Measurements from ENCODE around the gene CD1B. TPM values are rescaled to one million over a fixed set of nuclear protein-coding genes. Genes with fewer than 3 reads are reported as not detected.

CD1B gene
- total RNA-seq, 1 donor from 2014 or later = not detected

DNA sequence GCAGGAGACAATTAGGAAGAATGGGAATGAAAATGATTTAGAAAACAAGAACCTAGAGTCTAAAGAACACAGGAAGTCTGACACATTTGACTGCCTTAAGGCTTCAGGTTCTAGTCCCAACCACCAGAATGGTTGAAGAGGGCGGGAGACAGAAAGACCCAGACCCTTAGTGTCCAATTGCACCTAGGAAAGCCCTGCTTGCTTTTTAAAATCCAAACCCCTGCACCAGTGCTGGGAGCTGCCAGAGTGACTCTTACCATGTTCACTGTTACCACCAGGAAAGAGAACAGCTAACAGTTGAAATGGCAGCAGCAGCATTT is 265 bp downstream of the CD1B start:
- H3K4me3 Mint-ChIP-seq = no peak overlapping the region
- no peak for DNase-seq (ENCODE audit: low spot score in 2 of 2, unreplicated experiment in 2 of 2)
- H3K9me3 Mint-ChIP-seq = no peaks in the 10 kb centered on the region

DNA sequence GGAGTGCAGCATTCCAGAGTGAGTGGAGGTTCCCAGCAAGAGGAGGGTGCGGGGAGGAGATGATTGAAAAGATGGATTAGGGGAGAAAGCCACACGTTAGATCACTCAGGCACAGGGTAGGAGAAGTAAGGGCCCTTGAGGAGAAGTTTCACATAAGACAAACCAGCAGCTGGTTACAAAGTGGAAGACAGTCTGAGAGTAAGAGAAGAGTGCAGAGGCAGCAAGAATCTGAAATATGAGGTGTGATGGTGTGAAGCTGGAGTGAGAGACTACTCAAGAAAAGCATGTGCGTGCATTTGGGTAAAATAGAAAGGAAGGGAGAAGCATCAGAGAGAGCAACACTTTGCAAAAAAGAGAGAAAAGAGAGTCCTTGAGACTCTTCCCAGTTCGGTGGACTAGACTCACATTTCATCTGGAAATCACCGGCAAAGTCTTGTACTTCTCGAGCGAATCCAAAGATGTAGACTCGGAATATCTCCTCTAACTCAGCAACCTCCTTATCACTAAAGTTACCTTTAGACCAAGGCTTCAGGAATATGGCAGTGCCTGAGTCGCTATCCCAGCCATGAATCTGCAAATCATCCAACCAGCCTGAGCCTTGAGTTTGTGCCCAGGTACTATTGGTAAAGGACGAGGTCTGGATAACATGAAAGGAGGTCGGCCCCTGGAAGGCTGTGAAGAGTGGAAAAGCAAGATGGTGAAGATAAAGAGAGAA is 783 bp downstream of the CD1B start:
- H3K36me3 Mint-ChIP-seq = no peaks in the 10 kb centered on the region
- H3K4me1 Mint-ChIP-seq = no peaks in the 10 kb centered on the region
- H3K9me3 Mint-ChIP-seq = no peaks in the 10 kb centered on the region
- no peak for DNase-seq (ENCODE audit: low spot score in 2 of 2, unreplicated experiment in 2 of 2)
- no peak overlapping the region for H3K4me3 Mint-ChIP-seq
- H3K27ac Mint-ChIP-seq = no peak overlapping the region
- TF ChIP-seq, protein P1, sequence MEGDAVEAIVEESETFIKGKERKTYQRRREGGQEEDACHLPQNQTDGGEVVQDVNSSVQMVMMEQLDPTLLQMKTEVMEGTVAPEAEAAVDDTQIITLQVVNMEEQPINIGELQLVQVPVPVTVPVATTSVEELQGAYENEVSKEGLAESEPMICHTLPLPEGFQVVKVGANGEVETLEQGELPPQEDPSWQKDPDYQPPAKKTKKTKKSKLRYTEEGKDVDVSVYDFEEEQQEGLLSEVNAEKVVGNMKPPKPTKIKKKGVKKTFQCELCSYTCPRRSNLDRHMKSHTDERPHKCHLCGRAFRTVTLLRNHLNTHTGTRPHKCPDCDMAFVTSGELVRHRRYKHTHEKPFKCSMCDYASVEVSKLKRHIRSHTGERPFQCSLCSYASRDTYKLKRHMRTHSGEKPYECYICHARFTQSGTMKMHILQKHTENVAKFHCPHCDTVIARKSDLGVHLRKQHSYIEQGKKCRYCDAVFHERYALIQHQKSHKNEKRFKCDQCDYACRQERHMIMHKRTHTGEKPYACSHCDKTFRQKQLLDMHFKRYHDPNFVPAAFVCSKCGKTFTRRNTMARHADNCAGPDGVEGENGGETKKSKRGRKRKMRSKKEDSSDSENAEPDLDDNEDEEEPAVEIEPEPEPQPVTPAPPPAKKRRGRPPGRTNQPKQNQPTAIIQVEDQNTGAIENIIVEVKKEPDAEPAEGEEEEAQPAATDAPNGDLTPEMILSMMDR (IDR thresholded peaks at IDR 0.05; ENCODE audit: unreplicated experiment) = no peak
- H3K27me3 Mint-ChIP-seq (ENCODE audit: low read depth) = no peaks in the 10 kb centered on the region

More for the DNA sequence above, 265 bp downstream of the CD1B start:
- H3K36me3 Mint-ChIP-seq = no peaks in the 10 kb centered on the region
- H3K4me1 Mint-ChIP-seq = no peaks in the 10 kb centered on the region
- no peak overlapping the region for H3K27ac Mint-ChIP-seq
- TF ChIP-seq, protein P1 (IDR thresholded peaks at IDR 0.05; ENCODE audit: unreplicated experiment) = no peak
- no peaks in the 10 kb centered on the region for H3K27me3 Mint-ChIP-seq (ENCODE audit: low read depth)

DNA sequence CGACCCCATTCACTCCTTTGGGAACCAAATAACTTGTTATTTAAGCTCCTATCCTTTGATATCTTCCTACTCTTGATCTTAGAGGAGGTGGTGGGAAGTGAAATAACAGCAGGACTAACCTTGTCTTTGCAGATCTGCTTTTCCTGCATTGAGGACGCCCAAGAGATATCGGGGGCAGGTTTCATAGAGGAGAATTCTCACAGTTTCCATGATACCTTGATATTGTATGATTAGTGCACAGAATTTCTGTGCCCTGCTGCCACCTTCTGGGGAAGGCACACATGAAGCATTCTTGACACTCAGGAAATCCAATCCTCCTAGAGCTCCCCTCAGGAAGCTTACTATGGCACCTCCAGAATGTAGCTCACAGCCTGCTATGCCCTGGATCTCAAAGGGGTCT is 1.6 kb downstream of the CD1B start:
- H3K4me1 Mint-ChIP-seq = no peaks in the 10 kb centered on the region
- H3K9me3 Mint-ChIP-seq = no peaks in the 10 kb centered on the region
- no peak overlapping the region for H3K4me3 Mint-ChIP-seq
- no peak overlapping the region for H3K27ac Mint-ChIP-seq
- H3K27me3 Mint-ChIP-seq (ENCODE audit: low read depth) = no peaks in the 10 kb centered on the region
- TF ChIP-seq, protein P1 (IDR thresholded peaks at IDR 0.05; ENCODE audit: unreplicated experiment) = no peak
- H3K36me3 Mint-ChIP-seq = no peaks in the 10 kb centered on the region
- no peak for DNase-seq (ENCODE audit: low spot score in 2 of 2, unreplicated experiment in 2 of 2)

DNA sequence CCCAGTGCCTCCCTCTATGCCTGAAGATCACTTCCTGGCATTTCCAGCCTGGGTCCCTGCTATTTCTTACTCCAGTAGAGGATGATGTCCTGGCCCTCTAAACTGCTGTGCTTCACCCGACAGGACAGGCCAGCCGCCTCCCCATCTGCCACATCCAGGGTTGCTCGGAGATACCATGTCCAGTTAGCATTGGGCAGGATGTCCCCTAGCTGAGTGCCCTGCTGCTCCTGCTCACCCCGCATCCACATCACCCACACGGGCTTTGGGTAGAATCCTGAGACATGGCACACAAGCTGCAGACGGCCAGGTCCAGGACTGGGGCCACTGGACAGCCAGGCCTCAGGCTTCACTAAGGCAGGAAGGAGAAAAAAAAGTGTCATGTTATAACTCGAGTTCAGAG is 2.0 kb downstream of the CD1B start:
- DNase-seq (ENCODE audit: low spot score in 2 of 2, unreplicated experiment in 2 of 2) = no peak
- TF ChIP-seq, protein P1 (IDR thresholded peaks at IDR 0.05; ENCODE audit: unreplicated experiment) = no peak
- Mint-ChIP-seq H3K4me3 (no peak overlapping the region), H3K27me3 (ENCODE audit: low read depth) (no peaks in the 10 kb centered on the region), H3K4me1 (no peaks in the 10 kb centered on the region), H3K36me3 (no peaks in the 10 kb centered on the region), H3K9me3 (no peaks in the 10 kb centered on the region), H3K27ac (no peak overlapping the region)

GRCh38 chr1:158328426-158328825 is 2.9 kb downstream of the CD1B start:
- no peak overlapping the region for H3K4me3 Mint-ChIP-seq
- TF ChIP-seq, protein P1 (IDR thresholded peaks at IDR 0.05; ENCODE audit: unreplicated experiment) = no peak

DNA sequence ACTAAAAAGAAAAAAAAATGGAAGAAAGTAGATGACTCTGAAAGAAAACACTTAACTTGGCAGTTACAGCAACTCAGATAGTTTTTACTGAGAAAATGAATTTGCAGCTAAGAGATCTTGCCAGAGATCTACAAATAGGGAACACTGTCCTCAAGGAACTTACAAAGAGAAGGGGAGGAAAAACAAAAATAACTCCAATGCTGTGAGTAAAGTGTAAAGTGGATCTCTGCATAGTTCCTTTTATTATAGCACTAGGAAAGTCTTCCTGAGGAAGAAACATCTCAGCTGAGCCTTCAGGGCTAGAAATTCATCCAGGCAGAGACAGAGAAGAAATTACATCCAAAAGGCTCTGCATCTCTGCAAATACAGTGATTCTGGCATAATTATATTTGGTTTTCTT is 3.9 kb downstream of the CD1B start:
- Mint-ChIP-seq H3K4me3 (no peak overlapping the region), H3K27me3 (ENCODE audit: low read depth) (no peaks in the 10 kb centered on the region), H3K4me1 (no peaks in the 10 kb centered on the region), H3K9me3 (no peaks in the 10 kb centered on the region), H3K27ac (no peak overlapping the region), H3K36me3 (no peaks in the 10 kb centered on the region)
- DNase-seq (ENCODE audit: low spot score in 2 of 2, unreplicated experiment in 2 of 2) = no peak
- TF ChIP-seq, protein P1 (IDR thresholded peaks at IDR 0.05; ENCODE audit: unreplicated experiment) = no peak

More at GRCh38 chr1:158328426-158328825, 2.9 kb downstream of the CD1B start:
- DNase-seq (ENCODE audit: low spot score in 2 of 2, unreplicated experiment in 2 of 2) = no peak
- no peaks in the 10 kb centered on the region for H3K4me1 Mint-ChIP-seq
- H3K27ac Mint-ChIP-seq = no peak overlapping the region
- no peaks in the 10 kb centered on the region for H3K36me3 Mint-ChIP-seq
- H3K27me3 Mint-ChIP-seq (ENCODE audit: low read depth) = no peaks in the 10 kb centered on the region
- H3K9me3 Mint-ChIP-seq = no peaks in the 10 kb centered on the region

All from mesothelial cell of epicardium (in vitro differentiated cells).